Osteocyte (in vitro differentiated cells): Measurements from ENCODE around the gene KIF1C. TPM values are rescaled to one million over a fixed set of nuclear protein-coding genes. Genes with fewer than 3 reads are reported as not detected.

Experiments used
- DNase-seq: peaks from one replicate; pipeline ENCODE4 v3.0.0; 2021; ENCODE audit warnings: mixed read lengths; ENCODE audit not compliant: unreplicated experiment; ENCODE audit errors: extremely low spot score
- H3K27ac Mint-ChIP-seq: one replicate; pipeline ENCODE4 v1.8.0; 2021; ENCODE audit warnings: mild to moderate bottlenecking, mixed read lengths; ENCODE audit not compliant: unreplicated experiment
- H3K27me3 Mint-ChIP-seq: one replicate; pipeline ENCODE4 v1.8.0; 2021; ENCODE audit warnings: mixed read lengths; ENCODE audit not compliant: unreplicated experiment
- H3K36me3 Mint-ChIP-seq: one replicate; pipeline ENCODE4 v1.8.0; 2021; ENCODE audit warnings: mixed read lengths; ENCODE audit not compliant: unreplicated experiment
- H3K4me1 Mint-ChIP-seq: one replicate; pipeline ENCODE4 v1.8.0; 2021; ENCODE audit warnings: mixed read lengths; ENCODE audit not compliant: unreplicated experiment
- H3K4me3 Mint-ChIP-seq: one replicate; pipeline ENCODE4 v1.8.0; 2021; ENCODE audit warnings: mild to moderate bottlenecking, moderate library complexity, mixed read lengths; ENCODE audit not compliant: unreplicated experiment
- H3K9me3 Mint-ChIP-seq: one replicate; pipeline ENCODE4 v1.8.0; 2021; ENCODE audit warnings: mixed read lengths; ENCODE audit not compliant: unreplicated experiment
- CTCF ChIP-seq: fragments of 200-600 bp; sonication (generic); IDR thresholded peaks from 2 replicates; pipeline ENCODE4 v1.5.0; 2021; ENCODE audit warnings: antibody characterized with exemption, mild to moderate bottlenecking, moderate library complexity
- long read RNA-seq: library from polyadenylated mRNA; unstranded; transcript quantifications from one replicate; pipeline ENCODE4 v2.0.0, GENCODE V29; 2021
- total RNA-seq: library from RNA; stranded (reverse); gene quantifications from 2 replicates; pipeline ENCODE4 v1.2.1, GENCODE V29; 2021

The KIF1C gene
- 123 and 127 TPM in 2 replicates for total RNA-seq
- long read RNA-seq, partial matches to known transcripts, result 3 of 6 reads
- long read RNA-seq, other reads (novel, unspliced or antisense), result 3 of 6 reads

GRCh38 chr17:4997302-4998026 is at the start of gene KIF1C, which contains the start of gene INCA1:
KIF1C (plus strand) TSS chr17:4997950; CDS start chr17:5000247, 2,297 bp downstream.
INCA1 (minus strand) TSS chr17:4997522; CDS start chr17:4994437, 3,085 bp downstream.
- Mint-ChIP-seq H3K27ac (peak within 1 kb of the TSS; percentile 47), H3K36me3 (peaks cover 13% of the 10 kb centered on the region), H3K4me1 (peaks cover 23% of the 10 kb centered on the region)

GRCh38 chr17:4948166-4948930 is 49.4 kb upstream of the KIF1C start, which contains the start of gene PFN1:
PFN1 (minus strand) TSS chr17:4948530; CDS start chr17:4948394, 136 bp downstream.
- no peak for TF ChIP-seq CTCF
- H3K9me3 Mint-ChIP-seq, result no peaks in the 10 kb centered on the region
- peaks cover 49% of the 10 kb centered on the region for H3K4me1 Mint-ChIP-seq
- peak within 1 kb of the TSS; percentile 96 for H3K27ac Mint-ChIP-seq
- no peaks in the 10 kb centered on the region for H3K27me3 Mint-ChIP-seq
- peak; percentile 93 for DNase-seq
- peaks cover 12% of the 10 kb centered on the region for H3K36me3 Mint-ChIP-seq
- peak within 1 kb of the TSS; percentile 92 for H3K4me3 Mint-ChIP-seq

More at GRCh38 chr17:4997302-4998026, at the start of gene KIF1C, which contains the start of gene INCA1:
- peak; percentile 15 for TF ChIP-seq CTCF
- DNase-seq, result peak; percentile 96
- Mint-ChIP-seq H3K27me3 (no peaks in the 10 kb centered on the region), H3K4me3 (peak within 1 kb of the TSS; percentile 88), H3K9me3 (no peaks in the 10 kb centered on the region)

- Mint-ChIP-seq H3K4me1 (peaks cover 55% of the 10 kb centered on the region), H3K4me3 (peak overlapping the region; percentile 92), H3K9me3 (no peaks in the 10 kb centered on the region), H3K27ac (peak overlapping the region; percentile 96), H3K27me3 (no peaks in the 10 kb centered on the region), H3K36me3 (peaks cover 12% of the 10 kb centered on the region)
- peak; percentile 95 for DNase-seq
- no peak for TF ChIP-seq CTCF
Observed at GRCh38 chr17:4948931-4949320, 48.8 kb upstream of the KIF1C start.

- peak overlapping the region; percentile 83 for H3K27ac Mint-ChIP-seq
- no peaks in the 10 kb centered on the region for H3K9me3 Mint-ChIP-seq
- peak; percentile 86 for DNase-seq
- H3K4me1 Mint-ChIP-seq, result peaks cover 53% of the 10 kb centered on the region
- H3K36me3 Mint-ChIP-seq, result peaks cover 12% of the 10 kb centered on the region
- peak overlapping the region; percentile 72 for H3K4me3 Mint-ChIP-seq
- no peaks in the 10 kb centered on the region for H3K27me3 Mint-ChIP-seq
- no peak for TF ChIP-seq CTCF
Observed at GRCh38 chr17:4949321-4950074, 48.3 kb upstream of the KIF1C start.
